ENCODE results near the gene PLA2G2D. TPM values are rescaled to one million over a fixed set of nuclear protein-coding genes. Genes with fewer than 3 reads are reported as not detected.
A peak's percentile ranks its signal among the peaks of the same experiment; 100 is the strongest.
"Not testable (repeated sequence)": the region's sequence is repeated elsewhere in the genome, so short reads cannot be mapped to it uniquely, and the experiment has no call there.

Gene PLA2G2D
- total RNA-seq, 1 donor from 2014 or later: 0.16 TPM

DNA sequence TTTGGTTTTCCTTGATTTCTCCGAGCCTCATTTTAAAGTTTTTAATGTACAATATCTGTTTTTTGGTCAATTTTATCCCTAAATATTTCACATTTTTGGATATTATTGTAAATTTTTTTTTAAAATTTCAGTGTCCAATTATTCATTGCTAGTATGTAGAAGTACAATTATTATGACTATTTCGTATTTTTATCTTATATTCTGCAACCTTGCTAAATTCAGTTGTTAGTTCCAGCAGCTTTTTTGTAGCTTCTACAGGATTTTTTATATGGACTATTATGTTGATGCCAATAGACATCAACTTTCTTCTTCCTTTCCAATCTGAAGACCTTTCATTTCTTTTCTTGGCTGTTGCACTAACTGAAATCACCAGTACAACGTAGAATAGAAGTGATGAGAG, 15.7 kb upstream of the PLA2G2D start:
- CTCF ChIA-PET: no interaction called here
- H3K27ac Mint-ChIP-seq: no peak overlapping the region
- ATAC-seq (ENCODE audit: low read depth) (no peak), DNase-seq (no peak)
- H3K36me3 Mint-ChIP-seq (ENCODE audit: low read depth): no peaks in the 10 kb centered on the region
- TF ChIP-seq, protein P1, sequence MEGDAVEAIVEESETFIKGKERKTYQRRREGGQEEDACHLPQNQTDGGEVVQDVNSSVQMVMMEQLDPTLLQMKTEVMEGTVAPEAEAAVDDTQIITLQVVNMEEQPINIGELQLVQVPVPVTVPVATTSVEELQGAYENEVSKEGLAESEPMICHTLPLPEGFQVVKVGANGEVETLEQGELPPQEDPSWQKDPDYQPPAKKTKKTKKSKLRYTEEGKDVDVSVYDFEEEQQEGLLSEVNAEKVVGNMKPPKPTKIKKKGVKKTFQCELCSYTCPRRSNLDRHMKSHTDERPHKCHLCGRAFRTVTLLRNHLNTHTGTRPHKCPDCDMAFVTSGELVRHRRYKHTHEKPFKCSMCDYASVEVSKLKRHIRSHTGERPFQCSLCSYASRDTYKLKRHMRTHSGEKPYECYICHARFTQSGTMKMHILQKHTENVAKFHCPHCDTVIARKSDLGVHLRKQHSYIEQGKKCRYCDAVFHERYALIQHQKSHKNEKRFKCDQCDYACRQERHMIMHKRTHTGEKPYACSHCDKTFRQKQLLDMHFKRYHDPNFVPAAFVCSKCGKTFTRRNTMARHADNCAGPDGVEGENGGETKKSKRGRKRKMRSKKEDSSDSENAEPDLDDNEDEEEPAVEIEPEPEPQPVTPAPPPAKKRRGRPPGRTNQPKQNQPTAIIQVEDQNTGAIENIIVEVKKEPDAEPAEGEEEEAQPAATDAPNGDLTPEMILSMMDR (IDR thresholded peaks at IDR 0.05): no peak
- H3K9me3 Mint-ChIP-seq: peaks cover under 1% of the 10 kb centered on the region
- peaks cover 6% of the 10 kb centered on the region for H3K27me3 Mint-ChIP-seq
- intact Hi-C loops (cut with micrococcal nuclease): no loop called here
- H3K4me1 Mint-ChIP-seq: no peaks in the 10 kb centered on the region
- H3K4me3 Mint-ChIP-seq: no peak overlapping the region
- POLR2A ChIA-PET: no interaction called here

DNA sequence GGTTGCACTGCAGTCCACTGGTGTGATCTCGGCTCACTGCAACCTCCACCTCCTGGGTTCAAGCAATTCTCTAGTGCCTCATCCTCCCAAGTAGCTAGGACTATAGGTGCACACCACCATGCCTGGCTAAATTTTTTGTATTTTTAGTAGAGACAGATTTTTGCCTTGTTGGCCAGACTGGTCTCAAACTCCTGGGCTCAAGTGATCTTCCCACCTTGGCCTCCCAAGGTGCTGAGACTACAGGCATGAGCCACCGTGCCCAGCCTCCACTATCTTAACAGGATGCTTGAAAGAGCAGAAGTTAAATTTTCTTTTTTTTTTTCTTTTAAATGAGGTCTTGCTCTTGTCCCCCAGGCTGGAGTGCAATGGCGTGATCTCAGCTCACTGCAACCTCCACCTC, 11.2 kb upstream of the PLA2G2D start:
- CTCF ChIA-PET, DNase-seq, H3K4me3 Mint-ChIP-seq: not testable (repeated sequence)

DNA sequence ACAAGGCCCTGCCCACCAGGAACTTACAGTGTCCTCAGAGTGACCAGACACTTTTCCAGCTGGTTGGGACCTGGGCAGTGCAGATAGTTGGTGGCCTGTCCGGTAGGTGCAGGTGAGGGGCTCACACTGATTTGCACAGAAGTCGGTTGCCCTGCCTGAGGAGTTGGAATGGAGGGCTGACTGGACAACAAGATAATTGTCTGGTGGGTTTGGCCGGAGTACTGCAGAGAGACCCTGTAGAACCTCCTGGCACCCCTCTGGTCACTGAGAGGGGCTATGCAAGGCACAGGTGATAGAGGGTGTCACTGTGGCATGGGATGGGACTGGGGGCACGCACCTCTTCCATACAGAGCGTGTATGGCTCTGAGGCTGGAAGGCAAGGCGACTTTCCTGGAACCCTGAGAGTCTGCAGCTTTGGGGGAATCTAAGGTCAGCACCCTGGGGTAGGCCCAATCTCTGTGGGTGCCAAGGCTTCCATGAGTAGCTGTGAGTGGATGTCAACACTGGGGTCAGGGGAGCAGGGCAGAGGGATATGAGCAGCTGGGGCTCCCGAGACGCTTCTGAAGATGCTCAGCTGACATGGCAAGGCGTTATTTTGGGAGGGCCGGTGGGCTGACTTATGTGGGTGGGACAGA, 7.6 kb upstream of the PLA2G2D start:
- no peaks in the 10 kb centered on the region for H3K36me3 Mint-ChIP-seq (ENCODE audit: low read depth)
- intact Hi-C loops (cut with micrococcal nuclease): no loop called here
- no peak overlapping the region for H3K4me3 Mint-ChIP-seq
- peaks cover 45% of the 10 kb centered on the region for H3K4me1 Mint-ChIP-seq
- CTCF ChIA-PET: no interaction called here
- ATAC-seq (ENCODE audit: low read depth): no peak
- H3K9me3 Mint-ChIP-seq: peaks cover 5% of the 10 kb centered on the region
- POLR2A ChIA-PET: no interaction called here
- TF ChIP-seq, protein P1 (IDR thresholded peaks at IDR 0.05): no peak
- DNase-seq: no peak
- no peaks in the 10 kb centered on the region for H3K27me3 Mint-ChIP-seq
- H3K27ac Mint-ChIP-seq: no peak overlapping the region

More for the DNA sequence above, 11.2 kb upstream of the PLA2G2D start:
- H3K36me3 Mint-ChIP-seq (ENCODE audit: low read depth); H3K27ac Mint-ChIP-seq; H3K27me3 Mint-ChIP-seq; ATAC-seq (ENCODE audit: low read depth); H3K9me3 Mint-ChIP-seq; POLR2A ChIA-PET; intact Hi-C loops (cut with micrococcal nuclease): not testable (repeated sequence)
- peaks cover 21% of the 10 kb centered on the region for H3K4me1 Mint-ChIP-seq

DNA sequence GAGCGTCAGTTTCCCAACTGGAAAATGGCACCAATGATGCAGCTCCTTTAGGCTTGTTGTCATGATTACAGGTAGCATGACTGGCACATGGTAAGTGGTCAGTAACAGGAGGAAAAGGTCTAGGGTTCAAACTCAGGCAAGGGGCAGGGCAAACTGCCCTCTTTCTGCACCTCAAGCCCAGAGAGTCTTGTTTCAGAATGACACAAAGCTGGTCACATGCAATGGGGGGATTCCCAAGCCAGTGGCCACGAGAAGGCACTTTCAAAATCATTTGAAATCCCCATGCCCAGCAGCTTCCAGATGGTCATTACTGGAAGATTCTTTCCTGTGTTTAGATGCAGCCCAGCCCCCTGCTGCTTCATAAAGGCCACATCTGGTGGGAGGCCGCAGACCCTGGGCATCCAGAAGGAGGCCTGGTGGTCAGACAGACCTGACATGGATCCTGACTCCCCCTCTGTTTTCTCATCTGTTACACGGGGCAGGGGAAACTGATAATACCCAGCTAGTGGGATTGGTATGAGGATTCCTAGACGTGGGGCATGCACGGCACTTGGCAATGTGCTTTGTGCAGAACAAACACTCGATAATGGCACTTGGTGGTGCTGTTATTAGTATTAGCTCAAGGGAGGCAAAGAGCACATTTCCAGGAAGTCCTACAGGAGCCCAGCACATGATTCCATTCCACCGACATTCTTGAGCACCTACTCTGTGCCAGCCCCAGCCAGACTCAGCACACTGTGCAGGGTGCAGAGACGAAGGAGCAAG, 6.9 kb upstream of the PLA2G2D start:
- H3K27ac Mint-ChIP-seq: no peak overlapping the region
- ChIA-PET CTCF (no interaction called here), POLR2A (interaction anchor here (0.6 kb wide), 1 partner anchor 961 kb away, joined by 3 read pairs; no protein-coding TSS in a partner anchor)
- no peak for DNase-seq
- TF ChIP-seq, protein P1 (IDR thresholded peaks at IDR 0.05): no peak
- no peaks in the 10 kb centered on the region for H3K36me3 Mint-ChIP-seq (ENCODE audit: low read depth)
- peaks cover 5% of the 10 kb centered on the region for H3K9me3 Mint-ChIP-seq
- peaks cover 49% of the 10 kb centered on the region for H3K4me1 Mint-ChIP-seq
- H3K27me3 Mint-ChIP-seq: no peaks in the 10 kb centered on the region
- peak; percentile 45 for ATAC-seq (ENCODE audit: low read depth)
- intact Hi-C loops (cut with micrococcal nuclease): no loop called here
- H3K4me3 Mint-ChIP-seq: no peak overlapping the region

DNA sequence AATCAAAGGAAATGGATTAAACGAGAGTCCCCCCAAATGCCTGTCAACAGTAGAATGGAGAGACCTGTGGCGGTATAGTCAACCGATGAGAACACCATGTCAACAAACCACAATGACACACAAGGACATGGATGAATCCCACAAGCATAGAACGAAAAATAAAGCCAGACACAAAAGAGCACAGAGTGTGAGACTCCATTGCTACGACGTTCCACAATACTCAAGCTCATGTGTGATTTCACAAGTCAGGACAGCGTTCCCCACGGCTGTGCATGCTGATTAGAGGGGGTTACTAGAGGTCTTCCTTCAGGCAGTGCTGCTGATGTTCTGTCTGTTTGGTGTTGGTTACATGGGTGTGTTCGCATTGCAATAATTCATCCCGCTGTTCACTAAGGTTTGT, 5.8 kb upstream of the PLA2G2D start:
- H3K4me3 Mint-ChIP-seq: no peak overlapping the region
- intact Hi-C loops (cut with micrococcal nuclease): no loop called here
- ATAC-seq (ENCODE audit: low read depth) (no peak), DNase-seq (no peak)
- H3K27ac Mint-ChIP-seq: no peak overlapping the region
- no peaks in the 10 kb centered on the region for H3K36me3 Mint-ChIP-seq (ENCODE audit: low read depth)
- TF ChIP-seq, protein P1 (IDR thresholded peaks at IDR 0.05): no peak
- peaks cover 5% of the 10 kb centered on the region for H3K9me3 Mint-ChIP-seq
- H3K27me3 Mint-ChIP-seq: no peaks in the 10 kb centered on the region
- H3K4me1 Mint-ChIP-seq: peaks cover 59% of the 10 kb centered on the region
- CTCF ChIA-PET: no interaction called here
- POLR2A ChIA-PET: no interaction called here
